Fibroblast of lung (primary cell): ENCODE results near the gene CNIH1. TPM values are rescaled to one million over a fixed set of nuclear protein-coding genes. Genes with fewer than 3 reads are reported as not detected.
"Not testable (repeated sequence)": the region's sequence is repeated elsewhere in the genome, so short reads cannot be mapped to it uniquely, and the experiment has no call there.

Experiments
- DNase-seq, 2 donors: peaks; one replicate each; pipeline versions ENCODE4 v3.0.0 to v3.0.0-alpha.2; 2010; ENCODE audit warnings: low read depth in 2 of 2
- H2AFZ ChIP-seq: 2 replicates; pipeline ENCODE4 v1.5.1; 2012; ENCODE audit warnings: low read length, control low read depth, inconsistent platforms
- H3K27ac ChIP-seq: 2 replicates; pipeline ENCODE4 v1.5.1; 2011; ENCODE audit warnings: low read length, control low read depth; ENCODE audit not compliant: insufficient read depth
- H3K27me3 ChIP-seq: 2 replicates; pipeline ENCODE4 v1.5.1; 2011; ENCODE audit warnings: mild to moderate bottlenecking, low read length; ENCODE audit not compliant: control insufficient read depth, insufficient read depth
- H3K36me3 ChIP-seq: 2 replicates; pipeline ENCODE4 v1.5.1; 2011; ENCODE audit warnings: low read length; ENCODE audit not compliant: control insufficient read depth, insufficient read depth
- H3K4me1 ChIP-seq: 2 replicates; pipeline ENCODE4 v1.5.1; 2011; ENCODE audit warnings: low read length; ENCODE audit not compliant: control insufficient read depth, insufficient read depth; ENCODE audit errors: extremely low read depth
- H3K4me2 ChIP-seq: 2 replicates; pipeline ENCODE4 v1.5.1; 2011; ENCODE audit warnings: low read length, control low read depth; ENCODE audit not compliant: insufficient read depth; ENCODE audit errors: extremely low read depth
- H3K4me3 ChIP-seq, 4 experiments: fragments of 200-600 bp in 1 of 4; sonication (generic) in 1 of 4; replicated peaks in 1 of 4; 2 replicates each; pipeline ENCODE4 v1.5.1; 2011 to 2016; ENCODE audit warnings: low read length in 4 of 4, low read depth in 3 of 4, mild to moderate bottlenecking in 3 of 4, control low read depth in 2 of 4, inconsistent platforms in 1 of 4, mixed read lengths in 1 of 4; ENCODE audit not compliant: insufficient read depth in 1 of 4; ENCODE audit errors: control extremely low read depth in 1 of 4
- H3K79me2 ChIP-seq: 2 replicates; pipeline ENCODE4 v1.5.1; 2012; ENCODE audit warnings: mild to moderate bottlenecking, low read length, inconsistent platforms; ENCODE audit not compliant: control insufficient read depth, insufficient read depth
- H3K9ac ChIP-seq: 2 replicates; pipeline ENCODE4 v1.5.1; 2011; ENCODE audit warnings: mild to moderate bottlenecking, low read length, control low read depth; ENCODE audit not compliant: insufficient read depth
- H3K9me3 ChIP-seq: 2 replicates; pipeline ENCODE4 v1.5.1; 2012; ENCODE audit warnings: low read depth, low read length; ENCODE audit not compliant: control insufficient read depth, insufficient read depth
- H4K20me1 ChIP-seq: 2 replicates; pipeline ENCODE4 v1.5.1; 2011; ENCODE audit warnings: low read length; ENCODE audit not compliant: control insufficient read depth, insufficient read depth; ENCODE audit errors: extremely low read depth
- EZH2 ChIP-seq: IDR thresholded peaks from 2 replicates; pipeline ENCODE4 v1.5.1; 2012; ENCODE audit warnings: low read length, control low read depth, mild to moderate bottlenecking; ENCODE audit errors: missing control alignments
- polyA plus RNA-seq, 2 donors: library from polyadenylated mRNA; depleted of rRNA in 1 of 2; stranded (reverse) in 1 of 2; unstranded in 1 of 2; fragments of >200 nt; gene quantifications; 2 replicates each; pipeline ENCODE4 v1.2.1, GENCODE V29; 2011 to 2012; ENCODE audit warnings: missing spikeins in 1 of 2
- total RNA-seq: library from RNA; depleted of rRNA; stranded (reverse); fragments of >200 nt; gene quantifications from 2 replicates; pipeline ENCODE4 v1.2.1, GENCODE V29; 2014
- TF ChIP-seq, protein P1 (sequence below), 2 donors: IDR thresholded peaks in 1 of 2; conservative IDR thresholded peaks in 1 of 2; 1 replicate in 1 of 2; 2 replicates in 1 of 2; pipeline ENCODE4 v1.5.1; 2011 to 2012; ENCODE audit warnings: low read length in 2 of 2, control low read depth in 1 of 2, inconsistent platforms in 1 of 2, low read depth in 1 of 2, mild to moderate bottlenecking in 1 of 2

CNIH1 gene
- total and polyA plus RNA-seq, 2 donors (not counting 1 experiment from before 2014, with no cell fraction given), result 109 to 301 TPM

DNA sequence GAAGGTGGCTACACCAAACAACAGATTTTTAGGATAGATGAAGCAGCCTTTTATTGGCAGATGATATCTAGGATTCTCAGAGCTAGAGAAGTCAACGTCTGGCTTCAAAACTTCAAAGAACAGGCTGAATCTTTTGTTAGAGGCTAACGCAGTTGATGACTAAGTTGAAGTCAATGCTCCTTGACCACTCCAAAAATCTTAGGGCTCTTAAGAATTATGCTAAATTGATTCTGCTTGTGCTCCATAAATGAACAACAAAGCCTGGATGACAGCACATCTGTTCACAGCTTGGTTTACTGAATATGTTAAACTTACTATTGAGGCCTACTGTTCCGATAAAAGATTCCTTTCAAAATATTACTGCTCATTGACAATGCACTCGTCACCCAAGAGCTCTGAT is 57.3 kb downstream of the CNIH1 start:
- DNase-seq, result peak in 1 of 2 donors; percentile 62
- Histone ChIP-seq H3K27ac (no peak overlapping the region), H3K9me3 (no peaks in the 10 kb centered on the region), H3K9ac (no peak overlapping the region), H3K36me3 (no peaks in the 10 kb centered on the region), H3K4me2 (no peak overlapping the region), H4K20me1 (no peaks in the 10 kb centered on the region), H3K27me3 (peaks cover 22% of the 10 kb centered on the region), H3K79me2 (no peaks in the 10 kb centered on the region), H2AFZ (no peak overlapping the region), H3K4me3 (no peak overlapping the region), H3K4me1 (no peaks in the 10 kb centered on the region)
- TF ChIP-seq, protein P1, sequence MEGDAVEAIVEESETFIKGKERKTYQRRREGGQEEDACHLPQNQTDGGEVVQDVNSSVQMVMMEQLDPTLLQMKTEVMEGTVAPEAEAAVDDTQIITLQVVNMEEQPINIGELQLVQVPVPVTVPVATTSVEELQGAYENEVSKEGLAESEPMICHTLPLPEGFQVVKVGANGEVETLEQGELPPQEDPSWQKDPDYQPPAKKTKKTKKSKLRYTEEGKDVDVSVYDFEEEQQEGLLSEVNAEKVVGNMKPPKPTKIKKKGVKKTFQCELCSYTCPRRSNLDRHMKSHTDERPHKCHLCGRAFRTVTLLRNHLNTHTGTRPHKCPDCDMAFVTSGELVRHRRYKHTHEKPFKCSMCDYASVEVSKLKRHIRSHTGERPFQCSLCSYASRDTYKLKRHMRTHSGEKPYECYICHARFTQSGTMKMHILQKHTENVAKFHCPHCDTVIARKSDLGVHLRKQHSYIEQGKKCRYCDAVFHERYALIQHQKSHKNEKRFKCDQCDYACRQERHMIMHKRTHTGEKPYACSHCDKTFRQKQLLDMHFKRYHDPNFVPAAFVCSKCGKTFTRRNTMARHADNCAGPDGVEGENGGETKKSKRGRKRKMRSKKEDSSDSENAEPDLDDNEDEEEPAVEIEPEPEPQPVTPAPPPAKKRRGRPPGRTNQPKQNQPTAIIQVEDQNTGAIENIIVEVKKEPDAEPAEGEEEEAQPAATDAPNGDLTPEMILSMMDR (conservative IDR thresholded peaks at IDR 0.05 in 1 of 2, IDR thresholded peaks at IDR 0.05 in 1 of 2; ENCODE audit: low read depth in 1 of 2, low read length in 2 of 2), result no peak
- no peak for TF ChIP-seq EZH2

DNA sequence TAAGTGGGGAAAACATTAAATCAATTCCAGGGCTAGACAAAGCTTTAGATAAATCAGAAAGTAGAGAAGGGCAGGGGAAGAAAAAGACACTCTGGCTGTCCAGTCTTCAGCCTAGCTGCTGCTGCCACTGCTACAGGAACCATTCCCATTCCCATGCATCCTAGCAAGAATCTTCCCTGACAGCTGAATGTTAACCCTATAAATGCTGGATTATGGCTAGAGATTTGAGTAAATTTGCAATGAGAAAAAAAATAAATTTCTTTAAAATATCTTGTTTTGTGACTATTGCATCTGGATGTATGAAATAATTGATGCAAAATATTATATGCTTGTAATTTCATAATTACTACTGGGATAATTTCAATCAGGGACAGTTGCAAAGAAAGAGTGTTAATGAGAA is 59.4 kb downstream of the CNIH1 start:
- no peaks in the 10 kb centered on the region for H3K36me3 ChIP-seq
- H2AFZ ChIP-seq, result no peak overlapping the region
- H3K27me3 ChIP-seq, result peaks cover 19% of the 10 kb centered on the region
- no peaks in the 10 kb centered on the region for H3K79me2 ChIP-seq
- H3K4me2 ChIP-seq, result no peak overlapping the region
- no peak overlapping the region for H3K4me3 ChIP-seq
- no peaks in the 10 kb centered on the region for H3K9me3 ChIP-seq
- DNase-seq, result no peak
- no peak overlapping the region for H3K9ac ChIP-seq
- H3K27ac ChIP-seq, result no peak overlapping the region
- H3K4me1 ChIP-seq, result no peaks in the 10 kb centered on the region
- no peak for TF ChIP-seq EZH2
- TF ChIP-seq, protein P1 (conservative IDR thresholded peaks at IDR 0.05 in 1 of 2, IDR thresholded peaks at IDR 0.05 in 1 of 2; ENCODE audit: low read depth in 1 of 2, low read length in 2 of 2), result no peak
- H4K20me1 ChIP-seq, result no peaks in the 10 kb centered on the region

DNA sequence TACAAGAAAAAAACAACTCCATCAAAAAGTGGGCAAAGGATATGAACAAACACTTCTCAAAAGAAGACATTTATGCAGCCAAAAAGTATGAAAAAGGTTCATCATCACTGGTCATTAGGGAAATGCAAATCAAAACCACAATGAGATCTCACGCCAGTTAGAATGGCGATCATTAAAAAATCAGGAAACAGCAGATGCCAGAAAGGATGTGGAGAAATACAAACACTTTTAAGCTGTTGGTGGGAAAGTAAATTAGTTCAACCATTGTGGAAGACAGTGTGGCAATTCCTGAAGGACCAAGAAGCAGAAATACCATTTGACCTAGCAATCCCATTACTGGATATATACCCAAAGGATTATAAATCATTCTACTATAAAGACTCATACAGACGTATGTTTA is 60.6 kb downstream of the CNIH1 start:
- H3K4me1 ChIP-seq, H3K9me3 ChIP-seq, H3K79me2 ChIP-seq, DNase-seq, H2AFZ ChIP-seq, H3K27me3 ChIP-seq, H3K4me2 ChIP-seq, H3K36me3 ChIP-seq, H3K9ac ChIP-seq, H4K20me1 ChIP-seq, H3K27ac ChIP-seq, H3K4me3 ChIP-seq: not testable (repeated sequence)

DNA sequence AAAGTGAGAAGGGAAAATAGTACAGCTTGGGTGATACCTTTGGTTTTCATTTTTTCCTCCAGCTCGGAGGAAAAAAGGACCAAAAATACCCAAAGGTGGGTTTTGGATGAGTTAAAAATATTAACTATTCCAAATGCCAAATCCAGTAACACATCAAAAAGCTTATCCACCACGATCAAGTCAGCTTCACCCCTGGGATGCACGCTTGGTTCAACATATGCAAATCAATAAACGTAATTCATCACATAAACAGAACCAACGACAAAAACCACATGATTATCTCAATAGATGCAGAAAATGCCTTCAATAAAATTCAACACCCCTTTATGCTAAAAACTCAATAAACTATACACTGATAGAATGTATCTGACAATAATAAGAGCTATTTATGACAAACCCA is 62.3 kb downstream of the CNIH1 start:
- not testable (repeated sequence) for H3K4me3 ChIP-seq, H3K27me3 ChIP-seq, H4K20me1 ChIP-seq, H2AFZ ChIP-seq, DNase-seq, H3K27ac ChIP-seq, H3K79me2 ChIP-seq, H3K9me3 ChIP-seq, H3K9ac ChIP-seq, H3K4me2 ChIP-seq, H3K4me1 ChIP-seq, H3K36me3 ChIP-seq
